ENCODE data around the gene B3GNT3.
"Not testable (repeated sequence)": the region's sequence is repeated elsewhere in the genome, so short reads cannot be mapped to it uniquely, and the experiment has no call there.

Gene B3GNT3

GRCh38 chr19:17766543-17767131 is 28.3 kb upstream of the B3GNT3 start:
- TF ChIP-seq, protein P1, sequence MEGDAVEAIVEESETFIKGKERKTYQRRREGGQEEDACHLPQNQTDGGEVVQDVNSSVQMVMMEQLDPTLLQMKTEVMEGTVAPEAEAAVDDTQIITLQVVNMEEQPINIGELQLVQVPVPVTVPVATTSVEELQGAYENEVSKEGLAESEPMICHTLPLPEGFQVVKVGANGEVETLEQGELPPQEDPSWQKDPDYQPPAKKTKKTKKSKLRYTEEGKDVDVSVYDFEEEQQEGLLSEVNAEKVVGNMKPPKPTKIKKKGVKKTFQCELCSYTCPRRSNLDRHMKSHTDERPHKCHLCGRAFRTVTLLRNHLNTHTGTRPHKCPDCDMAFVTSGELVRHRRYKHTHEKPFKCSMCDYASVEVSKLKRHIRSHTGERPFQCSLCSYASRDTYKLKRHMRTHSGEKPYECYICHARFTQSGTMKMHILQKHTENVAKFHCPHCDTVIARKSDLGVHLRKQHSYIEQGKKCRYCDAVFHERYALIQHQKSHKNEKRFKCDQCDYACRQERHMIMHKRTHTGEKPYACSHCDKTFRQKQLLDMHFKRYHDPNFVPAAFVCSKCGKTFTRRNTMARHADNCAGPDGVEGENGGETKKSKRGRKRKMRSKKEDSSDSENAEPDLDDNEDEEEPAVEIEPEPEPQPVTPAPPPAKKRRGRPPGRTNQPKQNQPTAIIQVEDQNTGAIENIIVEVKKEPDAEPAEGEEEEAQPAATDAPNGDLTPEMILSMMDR (IDR thresholded peaks at IDR 0.05; ENCODE audit: extremely low read depth, insufficient read depth, missing control alignments) = peak; percentile 73
- no peak for DNase-seq (ENCODE audit: low spot score)
- in situ Hi-C loops (cut with MboI; ENCODE audit: low pct_unique_long_range_greater_than_20kb, low sequenced_read_pairs, unreplicated experiment) = no loop called here

- TF ChIP-seq, protein P1 (IDR thresholded peaks at IDR 0.05; ENCODE audit: extremely low read depth, insufficient read depth, missing control alignments) = no peak
- DNase-seq (ENCODE audit: low spot score) = no peak
- in situ Hi-C loops (cut with MboI; ENCODE audit: low pct_unique_long_range_greater_than_20kb, low sequenced_read_pairs, unreplicated experiment) = no loop called here
These were observed 27.4 kb upstream of the B3GNT3 start for GRCh38 chr19:17767559-17767958.

- DNase-seq (ENCODE audit: low spot score) = no peak
- in situ Hi-C loops (cut with MboI; ENCODE audit: low pct_unique_long_range_greater_than_20kb, low sequenced_read_pairs, unreplicated experiment) = loop anchor here (10.0 kb wide), 1 partner anchor 56 kb away; the partner anchor contains the start of gene MAP1S
- TF ChIP-seq, protein P1 (IDR thresholded peaks at IDR 0.05; ENCODE audit: extremely low read depth, insufficient read depth, missing control alignments) = no peak
These were observed 24.3 kb upstream of the B3GNT3 start for GRCh38 chr19:17770613-17771012.

- no peak for DNase-seq (ENCODE audit: low spot score)
- in situ Hi-C loops (cut with MboI; ENCODE audit: low pct_unique_long_range_greater_than_20kb, low sequenced_read_pairs, unreplicated experiment) = loop anchor here (10.0 kb wide), 1 partner anchor 57 kb away; the partner anchor contains the start of gene MAP1S
These were observed 22.8 kb upstream of the B3GNT3 start for GRCh38 chr19:17772172-17772571.

DNA sequence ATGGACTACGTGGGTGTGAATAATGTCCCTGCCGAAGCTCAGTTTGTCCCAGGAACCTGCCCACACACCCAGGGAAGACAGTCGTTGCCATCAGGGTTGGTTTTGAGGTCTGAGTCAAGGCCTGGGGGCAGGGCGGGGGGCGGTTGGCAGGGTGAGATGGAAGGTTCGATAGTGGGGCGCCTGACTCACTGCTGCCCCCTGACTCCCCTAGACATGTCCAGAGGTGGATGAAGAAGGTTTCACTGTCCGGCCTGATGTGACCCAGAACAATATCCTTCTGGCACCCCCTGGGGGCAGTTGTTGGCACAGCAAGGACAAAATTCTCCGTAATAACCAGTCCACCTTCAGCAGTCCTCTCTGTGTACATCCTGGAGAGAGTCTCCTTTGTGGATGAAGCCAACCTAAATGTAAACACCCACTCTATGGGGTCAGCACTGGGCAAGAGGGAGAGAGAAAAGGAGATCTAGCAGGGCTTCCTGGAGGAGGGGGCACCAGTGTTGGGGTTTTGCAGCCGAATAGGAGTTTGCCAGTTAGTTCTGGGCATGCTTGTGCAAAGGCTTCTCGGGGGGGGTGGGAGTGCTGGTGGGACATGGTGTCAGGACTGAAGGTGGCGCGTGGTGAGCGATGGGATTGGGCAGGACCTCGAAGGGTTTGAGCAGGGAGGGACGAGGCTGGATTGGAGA is 19.6 kb upstream of the B3GNT3 start:
- TF ChIP-seq, protein P1 (IDR thresholded peaks at IDR 0.05; ENCODE audit: extremely low read depth, insufficient read depth, missing control alignments) = peak; percentile 57
- in situ Hi-C loops (cut with MboI; ENCODE audit: low pct_unique_long_range_greater_than_20kb, low sequenced_read_pairs, unreplicated experiment) = loop anchor here (10.0 kb wide), 1 partner anchor 61 kb away; the partner anchor contains the start of gene MAP1S
- no peak for DNase-seq (ENCODE audit: low spot score)

More at GRCh38 chr19:17772172-17772571, 22.8 kb upstream of the B3GNT3 start:
- TF ChIP-seq, protein P1 (IDR thresholded peaks at IDR 0.05; ENCODE audit: extremely low read depth, insufficient read depth, missing control alignments) = no peak

DNA sequence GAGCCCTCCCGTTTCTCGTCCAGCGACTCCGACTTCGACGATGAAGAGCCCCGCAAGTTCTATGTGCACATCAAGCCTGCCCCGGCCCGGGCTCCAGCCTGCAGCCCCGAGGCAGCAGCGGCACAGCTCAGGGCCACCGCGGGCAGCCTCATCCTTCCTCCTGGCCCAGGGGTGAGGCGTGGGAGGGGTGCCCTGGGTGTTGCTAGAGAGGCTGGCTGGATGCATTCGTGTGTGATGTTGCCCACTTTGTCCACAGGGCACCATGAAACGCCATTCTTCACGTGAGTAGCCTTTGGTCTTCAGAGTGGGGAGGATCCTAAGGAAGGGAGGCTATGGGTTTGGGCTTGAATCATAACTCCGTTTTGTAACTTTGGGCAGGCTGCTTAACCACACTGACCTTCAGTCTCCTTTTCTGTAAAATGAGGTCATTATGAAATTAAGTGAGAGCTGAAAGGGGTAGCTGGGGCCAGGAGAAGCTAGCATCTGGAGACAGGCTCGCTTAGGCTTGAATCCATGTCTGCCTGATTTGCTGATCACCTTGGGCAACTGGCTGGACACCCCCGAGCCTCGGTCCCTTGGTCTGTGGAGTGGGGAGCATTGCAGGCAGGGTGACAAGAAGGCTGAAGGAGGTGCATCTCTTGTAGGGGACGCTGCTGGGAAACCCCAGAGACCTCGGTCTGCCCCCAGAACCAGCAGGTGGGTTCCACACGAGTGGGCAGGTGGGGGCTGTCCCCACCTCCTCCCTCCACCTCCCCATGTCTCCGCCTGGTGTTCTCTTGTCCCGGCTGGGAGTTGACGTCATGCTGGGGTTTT is 18.7 kb upstream of the B3GNT3 start:
- in situ Hi-C loops (cut with MboI; ENCODE audit: low pct_unique_long_range_greater_than_20kb, low sequenced_read_pairs, unreplicated experiment) = loop anchor here (10.0 kb wide), 1 partner anchor 61 kb away; the partner anchor contains the start of gene MAP1S
- TF ChIP-seq, protein P1 (IDR thresholded peaks at IDR 0.05; ENCODE audit: extremely low read depth, insufficient read depth, missing control alignments) = no peak
- DNase-seq (ENCODE audit: low spot score) = peak; percentile 95

GRCh38 chr19:17777840-17778239 is 17.1 kb upstream of the B3GNT3 start:
- DNase-seq (ENCODE audit: low spot score) = not testable (repeated sequence)

More at GRCh38 chr19:17777840-17778239, 17.1 kb upstream of the B3GNT3 start:
- in situ Hi-C loops (cut with MboI; ENCODE audit: low pct_unique_long_range_greater_than_20kb, low sequenced_read_pairs, unreplicated experiment) = loop anchor here (10.0 kb wide), 1 partner anchor 63 kb away; the partner anchor contains the start of gene MAP1S
